ENCODE measurements around the gene DCAF10.
"Not testable (repeated sequence)": the region's sequence is repeated elsewhere in the genome, so short reads cannot be mapped to it uniquely, and the experiment has no call there.

Gene DCAF10

DNA sequence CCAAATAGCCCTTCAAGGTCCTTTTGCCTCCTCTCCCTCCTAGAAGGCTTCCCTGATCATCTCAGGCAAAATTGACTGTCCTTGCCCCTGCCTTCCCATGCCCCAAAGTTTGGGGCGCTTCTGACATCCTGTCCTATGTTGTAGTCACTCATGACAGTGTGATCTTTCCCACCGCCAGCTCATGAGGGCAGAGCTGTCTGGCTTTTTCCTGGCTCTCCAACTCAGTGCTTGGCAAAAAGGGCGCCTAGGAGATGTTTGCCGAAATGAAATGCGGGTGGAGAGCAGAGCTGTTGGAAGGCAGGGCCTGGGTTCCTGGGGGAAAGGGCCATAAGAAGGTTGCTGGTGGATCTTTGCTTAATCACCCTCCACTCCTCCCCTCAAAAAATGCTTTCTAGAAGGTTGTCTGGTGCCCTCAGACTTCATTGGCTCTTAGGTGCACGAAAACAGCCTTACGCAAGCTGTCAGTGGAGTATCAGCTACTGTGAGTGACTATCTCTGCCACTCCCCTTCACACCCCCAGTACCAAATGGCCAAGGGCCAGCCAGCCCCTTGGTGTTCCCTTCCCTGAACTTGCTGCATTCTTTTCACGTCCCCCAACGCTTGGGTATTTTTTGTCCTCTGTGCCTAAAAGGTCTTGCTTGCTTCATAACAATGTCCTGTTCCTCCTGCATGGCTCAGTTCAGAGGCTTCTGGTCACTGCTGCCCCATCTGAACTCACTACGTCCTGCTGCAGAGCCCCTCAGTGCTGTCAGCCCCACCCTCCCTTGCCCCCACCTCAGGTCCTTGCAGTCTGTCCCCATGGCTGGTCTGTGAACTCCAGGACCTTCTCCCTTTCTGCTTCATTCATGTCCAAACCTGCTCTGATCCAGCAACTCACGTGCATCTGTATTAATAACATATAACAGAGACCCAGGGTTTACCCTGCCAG, 106.0 kb downstream of the DCAF10 start:
- Histone ChIP-seq H3K27me3 (no peaks in the 10 kb centered on the region), H3K4me1 (peaks cover 24% of the 10 kb centered on the region)
- TF ChIP-seq Cebpa-rat (IDR thresholded peaks at IDR 0.05), result no peak

DNA sequence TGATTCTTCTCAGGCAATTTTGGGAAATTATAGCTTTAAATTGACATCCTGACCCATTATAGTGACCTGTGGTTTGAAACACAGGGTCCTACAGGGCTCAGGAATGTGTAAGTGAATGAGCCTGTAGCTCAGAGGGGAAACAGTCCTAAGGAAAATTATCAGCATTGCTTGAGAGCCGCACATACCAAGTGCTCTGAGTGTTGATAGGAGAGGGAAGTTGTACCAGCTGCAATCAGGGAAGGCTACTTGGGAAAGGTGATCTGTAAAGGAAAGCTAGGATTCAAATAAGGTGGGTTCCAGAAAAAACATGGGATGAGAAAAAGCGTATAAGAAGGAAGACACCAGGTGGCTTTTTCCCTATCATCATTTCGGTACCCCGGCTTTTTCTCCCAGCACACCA, 107.7 kb downstream of the DCAF10 start:
- Histone ChIP-seq H3K9me3 (no peaks in the 10 kb centered on the region), H3K9ac (no peak overlapping the region), H3K4me1 (peaks cover 7% of the 10 kb centered on the region), H3K27me3 (no peaks in the 10 kb centered on the region), H3K27ac (no peak overlapping the region), H3K4me3 (no peak overlapping the region), H4K20me1 (no peaks in the 10 kb centered on the region), H3K36me3 (no peaks in the 10 kb centered on the region), H3K4me2 (no peak overlapping the region)
- no peak for TF ChIP-seq Cebpa-rat (IDR thresholded peaks at IDR 0.05)

More for the DNA sequence above, 106.0 kb downstream of the DCAF10 start:
- no peak overlapping the region for H3K27ac ChIP-seq
- no peak overlapping the region for H3K4me2 ChIP-seq
- H3K36me3 ChIP-seq, result no peaks in the 10 kb centered on the region
- H4K20me1 ChIP-seq, result peaks cover 17% of the 10 kb centered on the region
- no peak overlapping the region for H3K4me3 ChIP-seq
- H3K9ac ChIP-seq, result no peak overlapping the region
- no peaks in the 10 kb centered on the region for H3K9me3 ChIP-seq

DNA sequence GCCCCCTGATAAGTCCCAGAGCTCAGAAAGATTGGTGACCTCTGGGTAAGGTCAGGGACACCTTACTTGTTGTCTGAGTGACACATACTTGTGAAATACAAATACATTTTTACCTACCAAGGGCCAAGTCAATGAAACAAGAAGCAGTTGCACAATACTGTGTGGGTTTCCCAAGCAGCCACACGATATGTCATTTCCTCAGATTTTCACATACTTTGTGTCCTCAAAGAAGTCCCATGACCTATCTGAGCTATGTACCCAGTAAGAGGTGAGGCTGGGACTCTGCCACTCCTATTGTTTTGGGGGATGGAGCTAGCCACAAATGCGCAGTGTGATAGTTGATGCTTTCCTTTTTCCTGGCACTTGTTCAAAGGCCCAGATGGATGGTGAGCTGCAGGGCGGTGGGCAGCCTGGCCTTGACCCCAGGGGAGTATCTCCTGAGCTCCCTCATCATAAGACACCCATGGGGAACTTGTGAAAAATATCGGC, 108.1 kb downstream of the DCAF10 start:
- no peaks in the 10 kb centered on the region for H3K9me3 ChIP-seq
- no peak overlapping the region for H3K9ac ChIP-seq
- no peak overlapping the region for H3K4me2 ChIP-seq
- no peak overlapping the region for H3K27ac ChIP-seq
- H3K4me1 ChIP-seq, result peaks cover 7% of the 10 kb centered on the region
- 0 out of 2 replicates have a peak, but pooled peaks have one; percentile 12 for TF ChIP-seq Cebpa-rat (IDR thresholded peaks at IDR 0.05)
- H3K27me3 ChIP-seq, result no peaks in the 10 kb centered on the region
- H4K20me1 ChIP-seq, result no peaks in the 10 kb centered on the region
- no peak overlapping the region for H3K4me3 ChIP-seq
- no peaks in the 10 kb centered on the region for H3K36me3 ChIP-seq

GRCh38 chr9:37909326-37909725, 108.7 kb downstream of the DCAF10 start:
- Histone ChIP-seq H3K4me3 (no peak overlapping the region), H3K4me2 (no peak overlapping the region), H3K36me3 (no peaks in the 10 kb centered on the region), H4K20me1 (no peaks in the 10 kb centered on the region), H3K27me3 (no peaks in the 10 kb centered on the region), H3K27ac (no peak overlapping the region), H3K9me3 (no peaks in the 10 kb centered on the region), H3K9ac (no peak overlapping the region), H3K4me1 (peaks cover 7% of the 10 kb centered on the region)
- no peak for TF ChIP-seq Cebpa-rat (IDR thresholded peaks at IDR 0.05)

GRCh38 chr9:37909836-37910235, 109.2 kb downstream of the DCAF10 start:
- H3K4me1 ChIP-seq, H3K27ac ChIP-seq, H3K4me2 ChIP-seq, H3K4me3 ChIP-seq, H4K20me1 ChIP-seq, H3K27me3 ChIP-seq, H3K9me3 ChIP-seq, H3K36me3 ChIP-seq, H3K9ac ChIP-seq: not testable (repeated sequence)

GRCh38 chr9:37910271-37910670, 109.7 kb downstream of the DCAF10 start:
- Histone ChIP-seq H3K4me1 (no peaks in the 10 kb centered on the region), H3K27ac (no peak overlapping the region), H3K36me3 (no peaks in the 10 kb centered on the region), H3K4me3 (no peak overlapping the region), H3K27me3 (no peaks in the 10 kb centered on the region), H3K9me3 (no peaks in the 10 kb centered on the region), H3K4me2 (no peak overlapping the region), H4K20me1 (no peaks in the 10 kb centered on the region), H3K9ac (no peak overlapping the region)
- TF ChIP-seq Cebpa-rat (IDR thresholded peaks at IDR 0.05), result no peak

DNA sequence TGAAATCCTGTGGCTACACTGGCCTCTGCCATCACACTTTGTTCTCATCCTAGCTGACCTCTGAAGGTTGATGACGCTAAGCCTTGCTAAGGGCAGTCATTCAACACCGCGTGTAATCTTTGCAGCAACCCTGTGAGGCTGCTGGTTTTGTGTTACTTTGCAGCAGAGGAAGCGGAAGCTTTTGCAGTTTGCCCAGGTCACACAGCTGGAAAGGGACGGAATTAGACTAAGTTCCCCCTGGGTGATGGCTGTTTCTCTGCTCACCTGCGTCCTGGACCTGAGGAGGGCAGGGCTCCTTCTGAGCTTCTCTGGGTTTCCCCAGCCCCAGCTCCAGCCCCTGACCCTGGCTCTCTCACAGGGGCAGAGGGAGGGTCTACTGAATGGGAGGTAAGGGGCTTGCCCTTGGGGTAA, 110.7 kb downstream of the DCAF10 start:
- Histone ChIP-seq H3K9me3 (no peaks in the 10 kb centered on the region), H3K9ac (no peak overlapping the region), H3K4me3 (no peak overlapping the region), H3K36me3 (no peaks in the 10 kb centered on the region), H3K27me3 (no peaks in the 10 kb centered on the region), H3K27ac (no peak overlapping the region), H3K4me1 (no peaks in the 10 kb centered on the region), H3K4me2 (no peak overlapping the region), H4K20me1 (no peaks in the 10 kb centered on the region)
- no peak for TF ChIP-seq Cebpa-rat (IDR thresholded peaks at IDR 0.05)

DNA sequence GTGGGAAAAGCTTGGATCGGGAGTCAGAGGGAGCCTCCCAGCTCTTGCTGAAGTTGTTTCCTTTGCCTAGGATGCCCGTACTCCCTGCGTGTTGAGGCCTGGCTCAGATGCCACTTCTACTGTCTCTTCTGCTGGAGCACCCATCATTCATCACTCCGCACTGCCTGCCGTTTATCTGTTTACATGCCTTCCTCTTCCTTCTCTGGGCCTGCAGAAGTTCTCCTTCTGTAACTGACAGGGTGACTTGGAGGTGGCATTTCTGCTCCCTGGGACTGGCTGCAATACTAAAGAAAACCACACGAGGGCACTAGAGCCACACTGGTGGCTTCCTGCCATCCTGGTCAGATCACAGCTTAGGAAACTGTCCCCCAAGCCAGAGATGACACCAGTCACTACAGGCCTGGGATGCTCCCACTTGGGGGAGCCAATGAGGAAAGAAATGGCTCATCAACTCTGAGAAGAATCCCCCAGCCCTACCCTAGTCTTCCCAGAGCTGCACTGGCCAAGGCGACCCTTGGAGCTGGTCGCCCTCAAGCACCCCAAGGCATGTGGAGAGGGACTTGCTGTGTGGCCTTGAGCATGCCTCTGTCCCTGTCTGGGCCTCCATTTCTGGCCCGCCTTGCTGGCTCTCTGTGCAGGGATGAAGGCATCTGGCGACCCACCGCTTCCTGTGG, 113.0 kb downstream of the DCAF10 start:
- H3K36me3 ChIP-seq, result no peaks in the 10 kb centered on the region
- TF ChIP-seq Cebpa-rat (IDR thresholded peaks at IDR 0.05), result no peak
- no peaks in the 10 kb centered on the region for H4K20me1 ChIP-seq
- no peaks in the 10 kb centered on the region for H3K9me3 ChIP-seq
- no peak overlapping the region for H3K9ac ChIP-seq
- H3K4me2 ChIP-seq, result peak overlapping the region; percentile 9; the same call in 1 of the 2 replicates
- no peaks in the 10 kb centered on the region for H3K4me1 ChIP-seq
- no peak overlapping the region for H3K27ac ChIP-seq
- H3K4me3 ChIP-seq, result no peak overlapping the region
- no peaks in the 10 kb centered on the region for H3K27me3 ChIP-seq

DNA sequence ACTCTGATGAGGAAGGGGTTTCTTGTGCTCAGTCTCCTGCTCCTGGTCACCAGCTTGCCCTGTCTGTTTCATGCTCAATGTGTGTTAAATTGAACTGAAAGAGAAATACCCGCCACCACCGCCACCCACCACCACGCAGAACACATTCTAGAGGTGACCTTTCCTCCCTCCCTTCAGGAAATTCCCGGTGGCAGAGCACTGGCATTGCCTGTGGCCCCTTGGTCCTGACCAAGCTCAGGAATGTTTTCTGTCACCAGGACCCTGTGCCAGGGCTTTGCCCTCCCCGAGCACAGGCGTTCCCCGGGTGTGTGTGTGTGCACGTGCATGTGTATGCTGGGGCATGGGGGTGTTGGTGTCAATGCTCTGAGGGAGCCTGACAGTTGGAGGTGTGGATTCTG, 113.6 kb downstream of the DCAF10 start:
- Histone ChIP-seq H3K27me3 (no peaks in the 10 kb centered on the region), H3K4me3 (no peak overlapping the region), H3K4me1 (no peaks in the 10 kb centered on the region), H4K20me1 (no peaks in the 10 kb centered on the region), H3K36me3 (no peaks in the 10 kb centered on the region), H3K4me2 (no peak overlapping the region), H3K9me3 (no peaks in the 10 kb centered on the region), H3K9ac (no peak overlapping the region), H3K27ac (no peak overlapping the region)
- no peak for TF ChIP-seq Cebpa-rat (IDR thresholded peaks at IDR 0.05)

GRCh38 chr9:37914701-37915358, 114.2 kb downstream of the DCAF10 start:
- no peaks in the 10 kb centered on the region for H4K20me1 ChIP-seq
- no peaks in the 10 kb centered on the region for H3K9me3 ChIP-seq
- no peak for TF ChIP-seq Cebpa-rat (IDR thresholded peaks at IDR 0.05)
- H3K9ac ChIP-seq, result no peak overlapping the region
- no peaks in the 10 kb centered on the region for H3K36me3 ChIP-seq
- no peak overlapping the region for H3K4me2 ChIP-seq
- H3K27me3 ChIP-seq, result no peaks in the 10 kb centered on the region
- H3K4me1 ChIP-seq, result no peaks in the 10 kb centered on the region
- H3K4me3 ChIP-seq, result no peak overlapping the region
- no peak overlapping the region for H3K27ac ChIP-seq

Data from BLaER1 (cell line).